ENCODE measurements around the gene ASIC1.

- no peak for TF ChIP-seq CTCF (IDR thresholded peaks at IDR 0.05; ENCODE audit: low read length)
- no peak for TF ChIP-seq EZH2 (IDR thresholded peaks at IDR 0.05; ENCODE audit: borderline replicate concordance, low read length)
These were observed 6.8 kb upstream of the ASIC1 start for GRCh38 chr12:50050410-50051098.

Data from OCI-LY1 (cell line).